ENCODE results near the gene UMPS. TPM values are rescaled to one million over a fixed set of nuclear protein-coding genes. Genes with fewer than 3 reads are reported as not detected.
A peak's percentile ranks its signal among the peaks of the same experiment; 100 is the strongest.
"Not testable (repeated sequence)": the region's sequence is repeated elsewhere in the genome, so short reads cannot be mapped to it uniquely, and the experiment has no call there.

The UMPS gene
- total RNA-seq, 1 experiment from 2014 or later: 17.4 TPM

- Histone ChIP-seq H3K9me2 (replicated peaks; ENCODE audit: insufficient read depth, low read length) (no peaks in the 10 kb centered on the region), H3K9ac (ENCODE audit: low read length) (no peak overlapping the region), H3K4me3 (ENCODE audit: low read length) (no peak overlapping the region), H3K9me3 (ENCODE audit: low read length) (no peaks in the 10 kb centered on the region), H3K27ac (ENCODE audit: low read length) (no peak overlapping the region), H3K79me2 (ENCODE audit: low read length) (no peaks in the 10 kb centered on the region), H3K36me3 (ENCODE audit: insufficient read depth, low read length) (no peaks in the 10 kb centered on the region), H3K4me1 (ENCODE audit: low read length) (no peaks in the 10 kb centered on the region), H2AFZ (ENCODE audit: low read length) (no peak overlapping the region), H4K20me1 (ENCODE audit: insufficient read depth, low read depth, low read length) (no peaks in the 10 kb centered on the region), H3K27me3 (ENCODE audit: low read length) (no peaks in the 10 kb centered on the region), H3K4me2 (ENCODE audit: low read depth, low read length, poor library complexity, severe bottlenecking) (no peak overlapping the region)
- no peak for DNase-seq
These were observed 21.2 kb downstream of the UMPS start for GRCh38 chr3:124751501-124751900.

- Histone ChIP-seq H3K9me3 (ENCODE audit: low read length) (no peaks in the 10 kb centered on the region), H3K79me2 (ENCODE audit: low read length) (no peaks in the 10 kb centered on the region), H3K4me2 (ENCODE audit: low read depth, low read length, poor library complexity, severe bottlenecking) (no peak overlapping the region), H3K4me3 (ENCODE audit: low read length) (no peak overlapping the region), H3K9me2 (replicated peaks; ENCODE audit: insufficient read depth, low read length) (no peaks in the 10 kb centered on the region), H2AFZ (ENCODE audit: low read length) (no peak overlapping the region), H4K20me1 (ENCODE audit: insufficient read depth, low read depth, low read length) (no peaks in the 10 kb centered on the region), H3K9ac (ENCODE audit: low read length) (no peak overlapping the region), H3K27me3 (ENCODE audit: low read length) (no peaks in the 10 kb centered on the region), H3K27ac (ENCODE audit: low read length) (no peak overlapping the region), H3K4me1 (ENCODE audit: low read length) (no peaks in the 10 kb centered on the region), H3K36me3 (ENCODE audit: insufficient read depth, low read length) (no peaks in the 10 kb centered on the region)
- DNase-seq: no peak
These were observed 21.8 kb downstream of the UMPS start for GRCh38 chr3:124752051-124752450.

- not testable (repeated sequence) for H3K4me2 ChIP-seq (ENCODE audit: low read depth, low read length, poor library complexity, severe bottlenecking); DNase-seq; H2AFZ ChIP-seq (ENCODE audit: low read length); H3K9ac ChIP-seq (ENCODE audit: low read length); H3K79me2 ChIP-seq (ENCODE audit: low read length); H3K9me3 ChIP-seq (ENCODE audit: low read length); H4K20me1 ChIP-seq (ENCODE audit: insufficient read depth, low read depth, low read length); H3K4me1 ChIP-seq (ENCODE audit: low read length); H3K27ac ChIP-seq (ENCODE audit: low read length); H3K27me3 ChIP-seq (ENCODE audit: low read length); H3K36me3 ChIP-seq (ENCODE audit: insufficient read depth, low read length); H3K4me3 ChIP-seq (ENCODE audit: low read length); H3K9me2 ChIP-seq (replicated peaks; ENCODE audit: insufficient read depth, low read length)
These were observed 27.7 kb downstream of the UMPS start for GRCh38 chr3:124757926-124758325.

GRCh38 chr3:124758851-124759635 is 28.8 kb downstream of the UMPS start:
- H3K36me3 ChIP-seq (ENCODE audit: insufficient read depth, low read length): no peaks in the 10 kb centered on the region
- no peaks in the 10 kb centered on the region for H3K27me3 ChIP-seq (ENCODE audit: low read length)
- peaks cover 3% of the 10 kb centered on the region for H3K4me1 ChIP-seq (ENCODE audit: low read length)
- no peaks in the 10 kb centered on the region for H3K9me3 ChIP-seq (ENCODE audit: low read length)
- no peaks in the 10 kb centered on the region for H4K20me1 ChIP-seq (ENCODE audit: insufficient read depth, low read depth, low read length)
- H2AFZ ChIP-seq (ENCODE audit: low read length): no peak overlapping the region
- no peak overlapping the region for H3K4me3 ChIP-seq (ENCODE audit: low read length)
- DNase-seq: no peak
- H3K9ac ChIP-seq (ENCODE audit: low read length): no peak overlapping the region
- H3K79me2 ChIP-seq (ENCODE audit: low read length): no peaks in the 10 kb centered on the region
- H3K27ac ChIP-seq (ENCODE audit: low read length): no peak overlapping the region
- H3K9me2 ChIP-seq (replicated peaks; ENCODE audit: insufficient read depth, low read length): no peaks in the 10 kb centered on the region
- H3K4me2 ChIP-seq (ENCODE audit: low read depth, low read length, poor library complexity, severe bottlenecking): no peak overlapping the region

GRCh38 chr3:124759666-124760401 is 29.6 kb downstream of the UMPS start:
- DNase-seq: no peak
- H3K9me2 ChIP-seq (replicated peaks; ENCODE audit: insufficient read depth, low read length): no peaks in the 10 kb centered on the region
- H3K4me3 ChIP-seq (ENCODE audit: low read length): no peak overlapping the region
- H3K4me2 ChIP-seq (ENCODE audit: low read depth, low read length, poor library complexity, severe bottlenecking): no peak overlapping the region
- no peak overlapping the region for H2AFZ ChIP-seq (ENCODE audit: low read length)
- H3K9ac ChIP-seq (ENCODE audit: low read length): no peak overlapping the region
- H3K27ac ChIP-seq (ENCODE audit: low read length): no peak overlapping the region
- no peaks in the 10 kb centered on the region for H3K36me3 ChIP-seq (ENCODE audit: insufficient read depth, low read length)
- H3K4me1 ChIP-seq (ENCODE audit: low read length): peaks cover 3% of the 10 kb centered on the region
- no peaks in the 10 kb centered on the region for H3K27me3 ChIP-seq (ENCODE audit: low read length)
- H4K20me1 ChIP-seq (ENCODE audit: insufficient read depth, low read depth, low read length): no peaks in the 10 kb centered on the region
- H3K79me2 ChIP-seq (ENCODE audit: low read length): no peaks in the 10 kb centered on the region
- no peaks in the 10 kb centered on the region for H3K9me3 ChIP-seq (ENCODE audit: low read length)

GRCh38 chr3:124760601-124761000 is 30.3 kb downstream of the UMPS start:
- no peaks in the 10 kb centered on the region for H4K20me1 ChIP-seq (ENCODE audit: insufficient read depth, low read depth, low read length)
- H3K9me2 ChIP-seq (replicated peaks; ENCODE audit: insufficient read depth, low read length): no peaks in the 10 kb centered on the region
- H3K36me3 ChIP-seq (ENCODE audit: insufficient read depth, low read length): no peaks in the 10 kb centered on the region
- no peak overlapping the region for H3K27ac ChIP-seq (ENCODE audit: low read length)
- H3K27me3 ChIP-seq (ENCODE audit: low read length): no peaks in the 10 kb centered on the region
- peaks cover 3% of the 10 kb centered on the region for H3K4me1 ChIP-seq (ENCODE audit: low read length)
- no peaks in the 10 kb centered on the region for H3K9me3 ChIP-seq (ENCODE audit: low read length)
- H3K79me2 ChIP-seq (ENCODE audit: low read length): no peaks in the 10 kb centered on the region
- no peak for DNase-seq
- no peak overlapping the region for H3K4me3 ChIP-seq (ENCODE audit: low read length)
- no peak overlapping the region for H2AFZ ChIP-seq (ENCODE audit: low read length)
- H3K4me2 ChIP-seq (ENCODE audit: low read depth, low read length, poor library complexity, severe bottlenecking): no peak overlapping the region
- no peak overlapping the region for H3K9ac ChIP-seq (ENCODE audit: low read length)

- Histone ChIP-seq H3K9me2 (replicated peaks; ENCODE audit: insufficient read depth, low read length) (no peaks in the 10 kb centered on the region), H3K36me3 (ENCODE audit: insufficient read depth, low read length) (no peaks in the 10 kb centered on the region), H2AFZ (ENCODE audit: low read length) (no peak overlapping the region), H3K27me3 (ENCODE audit: low read length) (no peaks in the 10 kb centered on the region), H3K9ac (ENCODE audit: low read length) (no peak overlapping the region), H3K4me1 (ENCODE audit: low read length) (peaks cover 3% of the 10 kb centered on the region), H3K27ac (ENCODE audit: low read length) (no peak overlapping the region), H3K4me3 (ENCODE audit: low read length) (no peak overlapping the region), H3K79me2 (ENCODE audit: low read length) (no peaks in the 10 kb centered on the region), H4K20me1 (ENCODE audit: insufficient read depth, low read depth, low read length) (no peaks in the 10 kb centered on the region), H3K9me3 (ENCODE audit: low read length) (no peaks in the 10 kb centered on the region), H3K4me2 (ENCODE audit: low read depth, low read length, poor library complexity, severe bottlenecking) (peak overlapping the region; percentile 37)
- peak; percentile 88 for DNase-seq
These were observed 31.1 kb downstream of the UMPS start for GRCh38 chr3:124761250-124761796.

- DNase-seq: no peak
- Histone ChIP-seq H3K9me2 (replicated peaks; ENCODE audit: insufficient read depth, low read length) (no peaks in the 10 kb centered on the region), H3K4me2 (ENCODE audit: low read depth, low read length, poor library complexity, severe bottlenecking) (no peak overlapping the region), H3K4me1 (ENCODE audit: low read length) (peaks cover 3% of the 10 kb centered on the region), H2AFZ (ENCODE audit: low read length) (no peak overlapping the region), H3K27ac (ENCODE audit: low read length) (no peak overlapping the region), H3K79me2 (ENCODE audit: low read length) (no peaks in the 10 kb centered on the region), H3K4me3 (ENCODE audit: low read length) (no peak overlapping the region), H3K27me3 (ENCODE audit: low read length) (no peaks in the 10 kb centered on the region), H3K9ac (ENCODE audit: low read length) (no peak overlapping the region), H4K20me1 (ENCODE audit: insufficient read depth, low read depth, low read length) (no peaks in the 10 kb centered on the region), H3K36me3 (ENCODE audit: insufficient read depth, low read length) (no peaks in the 10 kb centered on the region), H3K9me3 (ENCODE audit: low read length) (no peaks in the 10 kb centered on the region)
These were observed 31.8 kb downstream of the UMPS start for GRCh38 chr3:124761935-124762660.

Data from Karpas-422 (cell line).